K562 treated with DMSO at 1 percent for 48 hours (cell line): ENCODE data around the gene LIMK1. TPM values are rescaled to one million over a fixed set of nuclear protein-coding genes. Genes with fewer than 3 reads are reported as not detected.

Source experiments
- total RNA-seq: library from RNA; unstranded; fragments of 300-600 nt; gene quantifications from 2 replicates; pipeline ENCODE4 v1.2.3, GENCODE V29; 2022; ENCODE audit warnings: low replicate concordance; ENCODE audit errors: extremely low read depth

Gene LIMK1
- total RNA-seq: not detected in 2 replicates

GRCh38 chr7:74083117-74083876, at the start of gene LIMK1:
Gene LIMK1 (plus strand): TSS chr7:74083804. CDS start chr7:74083991, 187 bp downstream.

Other genes starting within 250 kb of the LIMK1 start
- not detected in 2 replicates for gene METTL27, start 241.3 kb upstream of the LIMK1 start, total RNA-seq
- gene TMEM270, start 222.6 kb upstream of the LIMK1 start, total RNA-seq: not detected in 2 replicates
- not detected in 2 replicates for gene ELN, start 55.6 kb upstream of the LIMK1 start, total RNA-seq
- 358 and 526 TPM in 2 replicates for gene EIF4H, start 90.6 kb downstream of the LIMK1 start, total RNA-seq
- not detected in 2 replicates for gene LAT2, start 126.2 kb downstream of the LIMK1 start, total RNA-seq
- not detected in 2 replicates for gene RFC2, start 170.6 kb downstream of the LIMK1 start, total RNA-seq
- gene CLIP2, start 205.6 kb downstream of the LIMK1 start, total RNA-seq: not detected in 2 replicates